HEK293 (cell line): ENCODE data around the gene IRF6.

ENCODE experiments used
- CTCF ChIA-PET: fragments of 350-600 bp; formaldehyde crosslinking; extraction: SDS; loops from one replicate; lab custom pipeline; 2021; ENCODE audit warnings: antibody characterized with exemption; lab: Yijun Ruan, JAX
- POLR2A ChIA-PET: fragments of 300-600 bp; formaldehyde crosslinking; extraction: SDS; loops from one replicate; lab custom pipeline; 2020; ENCODE audit warnings: antibody characterized with exemption, inconsistent platforms; lab: Yijun Ruan, JAX
- H3K27ac ChIP-seq: fragments of 200-500 bp; sonication (Bioruptor generic); 2 replicates; pipeline ENCODE4 v1.5.1; 2014; ENCODE audit warnings: low read depth, low read length, control low read depth, inconsistent platforms; ENCODE audit errors: extremely low read depth
- H3K36me3 ChIP-seq, 2 experiments: fragments of 200-500 bp in 1 of 2; sonication (Bioruptor generic) in 1 of 2; 1 replicate in 1 of 2; 2 replicates in 1 of 2; pipeline ENCODE4 v1.5.1; 2014 to 2017; ENCODE audit warnings: inconsistent platforms in 2 of 2, low read length in 2 of 2; ENCODE audit not compliant: control insufficient read depth in 2 of 2, insufficient read depth in 1 of 2
- H3K4me1 ChIP-seq: fragments of 200-500 bp; sonication (Bioruptor generic); 2 replicates; pipeline ENCODE4 v1.5.1; 2014; ENCODE audit warnings: mild to moderate bottlenecking, low read length, inconsistent platforms; ENCODE audit not compliant: control insufficient read depth, insufficient read depth
- H3K4me3 ChIP-seq: 2 replicates; pipeline ENCODE4 v1.5.1; 2011; ENCODE audit warnings: low read depth, mild to moderate bottlenecking, control low read depth, low read length, moderate library complexity
- H3K9me3 ChIP-seq: fragments of 200-500 bp; sonication (Bioruptor generic); 2 replicates; pipeline ENCODE4 v1.5.1; 2014; ENCODE audit warnings: low read depth, low read length, inconsistent platforms; ENCODE audit not compliant: control insufficient read depth, insufficient read depth
- BCL11A ChIP-seq: fragments of 450-650 bp; formaldehyde crosslinking; IDR thresholded peaks from 2 replicates; pipeline ENCODE4 v1.5.1; 2016; ENCODE audit warnings: low read depth, missing biosample characterization, missing genetic modification characterization
- GLI4 ChIP-seq: fragments of 450-650 bp; formaldehyde crosslinking; IDR thresholded peaks from 2 replicates; pipeline ENCODE4 v1.5.1; 2016; ENCODE audit warnings: missing biosample characterization, missing genetic modification characterization
- MEIS1 ChIP-seq: sonication (generic); formaldehyde crosslinking; IDR thresholded peaks from 2 replicates; pipeline ENCODE4 v1.8.1; 2022; ENCODE audit warnings: missing genetic modification reagents, mild to moderate bottlenecking, borderline replicate concordance
- OSR2 ChIP-seq: fragments of 450-650 bp; formaldehyde crosslinking; IDR thresholded peaks from 2 replicates; pipeline ENCODE4 v1.5.1; 2016; ENCODE audit warnings: missing biosample characterization, missing genetic modification characterization
- SP2 ChIP-seq: fragments of 450-650 bp; formaldehyde crosslinking; IDR thresholded peaks from 2 replicates; pipeline ENCODE4 v1.5.1; 2016; ENCODE audit warnings: missing biosample characterization, missing genetic modification characterization
- SP7 ChIP-seq: fragments of 450-650 bp; formaldehyde crosslinking; IDR thresholded peaks from 2 replicates; pipeline ENCODE4 v1.5.1; 2016; ENCODE audit warnings: missing biosample characterization, missing genetic modification characterization
- ZBTB17 ChIP-seq: fragments of 450-650 bp; formaldehyde crosslinking; IDR thresholded peaks from 2 replicates; pipeline ENCODE4 v1.5.1; 2016; ENCODE audit warnings: missing biosample characterization, missing genetic modification characterization
- ZBTB49 ChIP-seq: fragments of 450-650 bp; formaldehyde crosslinking; IDR thresholded peaks from 2 replicates; pipeline ENCODE4 v1.5.1; 2016; ENCODE audit warnings: missing biosample characterization, missing genetic modification characterization, low read depth
- ZBTB6 ChIP-seq: fragments of 450-650 bp; formaldehyde crosslinking; IDR thresholded peaks from 2 replicates; pipeline ENCODE4 v1.5.1; 2017; ENCODE audit warnings: missing biosample characterization, missing genetic modification characterization
- ZEB2 ChIP-seq: fragments of 450-650 bp; formaldehyde crosslinking; IDR thresholded peaks from 2 replicates; pipeline ENCODE4 v1.5.1; 2016; ENCODE audit warnings: missing biosample characterization, missing genetic modification characterization
- ZNF10 ChIP-seq: fragments of 450-650 bp; formaldehyde crosslinking; IDR thresholded peaks from 2 replicates; pipeline ENCODE4 v1.5.1; 2017; ENCODE audit warnings: missing biosample characterization, missing genetic modification characterization
- ZNF112 ChIP-seq: fragments of 450-650 bp; formaldehyde crosslinking; IDR thresholded peaks from 2 replicates; pipeline ENCODE4 v1.5.0; 2017; ENCODE audit warnings: missing biosample characterization, missing genetic modification characterization
- ZNF114 ChIP-seq: fragments of 450-650 bp; formaldehyde crosslinking; IDR thresholded peaks from 2 replicates; pipeline ENCODE4 v1.5.0; 2017; ENCODE audit warnings: missing biosample characterization, missing genetic modification characterization
- ZNF146 ChIP-seq: fragments of 450-650 bp; formaldehyde crosslinking; IDR thresholded peaks from 2 replicates; pipeline ENCODE4 v1.5.1; 2016; ENCODE audit warnings: missing biosample characterization, missing genetic modification characterization
- ZNF184 ChIP-seq: fragments of 450-650 bp; IDR thresholded peaks from 2 replicates; pipeline ENCODE4 v1.5.1; 2018; ENCODE audit warnings: missing biosample characterization, mild to moderate bottlenecking, missing genetic modification characterization
- ZNF280D ChIP-seq: fragments of 450-650 bp; formaldehyde crosslinking; IDR thresholded peaks from 2 replicates; pipeline ENCODE4 v1.5.1; 2016; ENCODE audit warnings: missing biosample characterization, missing genetic modification characterization
- ZNF335 ChIP-seq: fragments of 450-650 bp; formaldehyde crosslinking; conservative IDR thresholded peaks from 2 replicates; pipeline ENCODE4 v1.5.1; 2016; ENCODE audit warnings: missing biosample characterization, missing genetic modification characterization
- ZNF580 ChIP-seq: fragments of 450-650 bp; formaldehyde crosslinking; IDR thresholded peaks from 2 replicates; pipeline ENCODE4 v1.5.1; 2016; ENCODE audit warnings: missing biosample characterization, missing genetic modification characterization
- ZNF747 ChIP-seq: fragments of 450-650 bp; formaldehyde crosslinking; IDR thresholded peaks from 2 replicates; pipeline ENCODE4 v1.5.1; 2016; ENCODE audit warnings: missing biosample characterization, missing genetic modification characterization
- ZSCAN30 ChIP-seq: fragments of 450-650 bp; IDR thresholded peaks from 2 replicates; pipeline ENCODE4 v1.5.1; 2018; ENCODE audit warnings: missing biosample characterization, mild to moderate bottlenecking, missing genetic modification characterization, moderate library complexity
- ZSCAN5A ChIP-seq: fragments of 450-650 bp; formaldehyde crosslinking; IDR thresholded peaks from 2 replicates; pipeline ENCODE4 v1.5.1; 2016; ENCODE audit warnings: missing biosample characterization, missing genetic modification characterization

IRF6 gene

GRCh38 chr1:209770636-209771415 lies 35.1 kb downstream of the IRF6 start:
- Histone ChIP-seq H3K9me3 (no peaks in the 10 kb centered on the region), H3K36me3 (no peaks in the 10 kb centered on the region), H3K4me1 (no peaks in the 10 kb centered on the region), H3K27ac (no peak overlapping the region), H3K4me3 (no peak overlapping the region)
- ChIA-PET CTCF (no interaction called here), POLR2A (no interaction called here)
- TF ChIP-seq ZEB2 (tag by site-specific recombination) (peak; percentile 98), ZNF280D (tag by site-specific recombination) (no peak)

GRCh38 chr1:209769971-209770370 lies 36.0 kb downstream of the IRF6 start:
- no peaks in the 10 kb centered on the region for H3K36me3 ChIP-seq
- CTCF ChIA-PET = no interaction called here

More at GRCh38 chr1:209769971-209770370, 36.0 kb downstream of the IRF6 start:
- Histone ChIP-seq H3K4me3 (no peak overlapping the region), H3K27ac (no peak overlapping the region), H3K9me3 (no peaks in the 10 kb centered on the region), H3K4me1 (no peaks in the 10 kb centered on the region)
- POLR2A ChIA-PET = no interaction called here
- no peak for TF ChIP-seq ZBTB6 (tag by site-specific recombination)
- TF ChIP-seq ZNF184 (tag by site-specific recombination) = no peak
- no peak for TF ChIP-seq OSR2 (tag by site-specific recombination)
- TF ChIP-seq ZNF10 (tag by site-specific recombination) = no peak
- no peak for TF ChIP-seq ZNF112
- TF ChIP-seq MEIS1 = no peak
- no peak for TF ChIP-seq ZNF747 (tag by site-specific recombination)
- no peak for TF ChIP-seq ZSCAN5A
- TF ChIP-seq ZNF146 (tag by site-specific recombination) = no peak
- no peak for TF ChIP-seq GLI4 (tag by site-specific recombination)
- TF ChIP-seq SP2 (tag by site-specific recombination) = no peak
- no peak for TF ChIP-seq ZSCAN30 (tag by site-specific recombination)
- no peak for TF ChIP-seq ZBTB17
- no peak for TF ChIP-seq ZNF114 (tag by site-specific recombination)
- TF ChIP-seq ZBTB49 (tag by site-specific recombination) = no peak
- no peak for TF ChIP-seq BCL11A (tag by site-specific recombination)
- TF ChIP-seq ZNF335 (tag by site-specific recombination) = no peak
- TF ChIP-seq SP7 = no peak
- no peak for TF ChIP-seq ZNF580 (tag by site-specific recombination)
